Activated T-cell treated with anti-CD3 and anti-CD28 coated beads, Interleukin-2, amount 50 U/mL, for 1 hour (primary cell): ENCODE data around the gene GPI.
A peak's percentile ranks its signal among the peaks of the same experiment; 100 is the strongest.

Source experiments
- DNase-seq: peaks from one replicate; pipeline ENCODE4 v3.0.0-alpha.2; 2020

GPI gene

GRCh38 chr19:34341935-34342680, 22.9 kb upstream of the GPI start:
- no peak for DNase-seq

- no peak for DNase-seq
Observed at GRCh38 chr19:34343751-34344150, 21.2 kb upstream of the GPI start.

- DNase-seq = peak; percentile 72
Observed at GRCh38 chr19:34345947-34346351, 19.0 kb upstream of the GPI start.

GRCh38 chr19:34347561-34348165, 17.3 kb upstream of the GPI start:
- DNase-seq = no peak

GRCh38 chr19:34348899-34349487, 16.0 kb upstream of the GPI start:
- no peak for DNase-seq

- peak; percentile 56 for DNase-seq
Observed at GRCh38 chr19:34350161-34350561, 14.8 kb upstream of the GPI start.

GRCh38 chr19:34351382-34351826, 13.6 kb upstream of the GPI start:
- DNase-seq = no peak

GRCh38 chr19:34353546-34353945, 11.4 kb upstream of the GPI start:
- DNase-seq = no peak

GRCh38 chr19:34355201-34355600, 9.8 kb upstream of the GPI start:
- DNase-seq = no peak

- DNase-seq = no peak
Observed at GRCh38 chr19:34356875-34357274, 8.1 kb upstream of the GPI start.

GRCh38 chr19:34357431-34357830, 7.6 kb upstream of the GPI start:
- DNase-seq = no peak

GRCh38 chr19:34359140-34359953, 5.6 kb upstream of the GPI start:
- peak; percentile 92 for DNase-seq

GRCh38 chr19:34359954-34360315, 5.1 kb upstream of the GPI start:
- no peak for DNase-seq

GRCh38 chr19:34360354-34360909, 4.6 kb upstream of the GPI start:
- no peak for DNase-seq

GRCh38 chr19:34362679-34363069, 2.3 kb upstream of the GPI start:
- DNase-seq = no peak

GRCh38 chr19:34363094-34363493, 1.9 kb upstream of the GPI start:
- DNase-seq = no peak

GRCh38 chr19:34363930-34364329, 1.1 kb upstream of the GPI start:
- no peak for DNase-seq

GRCh38 chr19:34364462-34364829, 550 bp upstream of the GPI start:
- no peak for DNase-seq

GRCh38 chr19:34365463-34366401, 736 bp downstream of the GPI start:
- DNase-seq = no peak

GRCh38 chr19:34366738-34367623, 2.0 kb downstream of the GPI start:
- no peak for DNase-seq

- no peak for DNase-seq
Observed at GRCh38 chr19:34367624-34367957, 2.6 kb downstream of the GPI start.
